Measurements from ENCODE around the gene RIPOR3.

- TF ChIP-seq CTCF (IDR thresholded peaks at IDR 0.05; ENCODE audit: poor library complexity) (no peak), EZH2 (IDR thresholded peaks at IDR 0.05; ENCODE audit: borderline replicate concordance) (no peak)
Measured at GRCh38 chr20:50636601-50637540, 54.5 kb downstream of the RIPOR3 start.

Data from hepatocyte (in vitro differentiated cells).